ENCODE measurements around the gene APPL1. TPM values are rescaled to one million over a fixed set of nuclear protein-coding genes. Genes with fewer than 3 reads are reported as not detected.

Gene APPL1
- total and polyA plus RNA-seq, 2 of the 8 experiments (the other 6 are each of a cell fraction or from before 2014, with no cell fraction given) = 9.4 to 34.4 TPM

- no peaks in the 10 kb centered on the region for H3K9me3 ChIP-seq (ENCODE audit: insufficient read depth in 2 of 2, low read depth in 1 of 2, low read length in 1 of 2)
- DNase-seq (ENCODE audit: low read depth in 1 of 2, low spot score in 2 of 2) (peak in 1 of 2 experiments; percentile 56), FAIRE-seq (no peak)
- peaks cover 2 to 3% of the 10 kb centered on the region in 2 experiments for H4K20me1 ChIP-seq (replicated peaks in 1 of 2; ENCODE audit: control insufficient read depth in 1 of 2, insufficient read depth in 2 of 2, low read length in 2 of 2)
- peak overlapping the region; percentile 71 to 73 for H3K4me2 ChIP-seq (ENCODE audit: insufficient read depth in 1 of 2, low read depth in 2 of 2, low read length in 2 of 2)
- H3K23me2 ChIP-seq (ENCODE audit: low read depth, low read length) = peaks cover 5% of the 10 kb centered on the region; the same call in 1 of the 2 replicates
- no peak overlapping the region; the same call in 1 of the 2 replicates for H2BK15ac ChIP-seq (ENCODE audit: low read length)
- no peak overlapping the region for H3K23ac ChIP-seq (ENCODE audit: insufficient read length)
- WGBS, 2 experiments (ENCODE audit: extremely low coverage in 1 of 2, insufficient coverage in 1 of 2, insufficient read length in 1 of 2, insufficient replicate concordance in 2 of 2, low coverage in 1 of 2, low lambda C conversion rate in 2 of 2, missing lambda C conversion rate in 1 of 2) = 3% methylated on average over 49 of the region's 70 CpGs; no CpG with 5 or more reads in 1 of the 2 experiments
- no peak overlapping the region for H2BK20ac ChIP-seq (ENCODE audit: low read length)
- no peaks in the 10 kb centered on the region for H3K79me1 ChIP-seq (ENCODE audit: low read depth, low read length)
- peak overlapping the region; percentile 87 for H4K91ac ChIP-seq (replicated peaks; ENCODE audit: insufficient read length, low read length)
- POLR2A ChIA-PET (ENCODE audit: partially characterized antibody) = interaction anchor here (0.6 to 1.6 kb wide), 4 partner anchors 10 to 169 kb away, joined by 3 read pairs; no protein-coding TSS in a partner anchor
- H4K8ac ChIP-seq (ENCODE audit: extremely low read depth, insufficient read depth, low read length) = peak overlapping the region; percentile 90; the same call in 1 of the 2 replicates
- peaks cover 0 to 29% of the 10 kb centered on the region in 2 experiments; a peak in 2 of 4 replicates for H3K79me2 ChIP-seq (ENCODE audit: control insufficient read depth in 1 of 2, insufficient read depth in 2 of 2, low read length in 2 of 2)
- no peaks in the 10 kb centered on the region for H3K36me3 ChIP-seq (ENCODE audit: control insufficient read depth in 2 of 4, insufficient read depth in 4 of 4, low read length in 3 of 4)
- peak overlapping the region; percentile 1 to 72 (median 54); a peak in 5 of 7 replicates for H3K9ac ChIP-seq (replicated peaks in 1 of 4; ENCODE audit: extremely low read depth in 1 of 4, low read depth in 3 of 4, low read length in 3 of 4)
- no peak overlapping the region for H2BK5ac ChIP-seq (ENCODE audit: low read depth, low read length)
- H4K5ac ChIP-seq (ENCODE audit: insufficient read length, low read depth, low read length) = peak overlapping the region; percentile 92
- H3K27me3 ChIP-seq (replicated peaks in 1 of 4; ENCODE audit: control insufficient read depth in 3 of 4, extremely low read depth in 1 of 4, insufficient read depth in 3 of 4, low read length in 3 of 4) = peaks cover 0 to 2% (median 0%) of the 10 kb centered on the region in 4 experiments; a peak in 1 of 7 replicates
- H2AFZ ChIP-seq (ENCODE audit: low read length) = 0 out of 2 replicates have a peak overlapping the region, but pooled peaks have one; percentile 44
- CTCF ChIA-PET (ENCODE audit: partially characterized antibody) = interaction anchor here (0.6 to 3.2 kb wide), 5 partner anchors 28 to 236 kb away, joined by 3 to 23 read pairs (median 4); partner anchors contain the start of gene HESX1
- no peak overlapping the region for H3K18ac ChIP-seq (ENCODE audit: extremely low read depth, low read length)
- H3K4me1 ChIP-seq (replicated peaks in 1 of 4; ENCODE audit: control insufficient read depth in 3 of 4, insufficient read depth in 4 of 4, low read length in 3 of 4) = peaks cover 0 to 3% (median 1%) of the 10 kb centered on the region in 4 experiments; a peak in 2 of 7 replicates
- no peak overlapping the region for H2AK5ac ChIP-seq (ENCODE audit: low read depth, low read length)
- no peak overlapping the region for H2BK120ac ChIP-seq (replicated peaks; ENCODE audit: low read depth, low read length)
- no peak overlapping the region for H3K4ac ChIP-seq (replicated peaks; ENCODE audit: insufficient read length, low read depth, low read length)
- no peak overlapping the region for H2BK12ac ChIP-seq (ENCODE audit: low read depth, low read length)
- peak overlapping the region; percentile 70 to 91 (median 82) for H3K4me3 ChIP-seq (ENCODE audit: extremely low read depth in 1 of 4, insufficient read depth in 2 of 4, low read depth in 3 of 4, low read length in 4 of 4)
- 0 out of 2 replicates have a peak overlapping the region, but pooled peaks have one; percentile 3 for H3K27ac ChIP-seq (ENCODE audit: low read depth, low read length)
- H3K56ac ChIP-seq (replicated peaks; ENCODE audit: insufficient read length, low read depth, low read length) = no peak overlapping the region
- H3K14ac ChIP-seq (ENCODE audit: insufficient read length) = no peak overlapping the region
- TF ChIP-seq SAP30 (IDR thresholded peaks at IDR 0.05; ENCODE audit: insufficient read depth, insufficient replicate concordance, low read length) = peak; percentile 42
- no peak for TF ChIP-seq RFX5 (IDR thresholded peaks at IDR 0.05; ENCODE audit: borderline replicate concordance, low read depth, low read length)
- TF ChIP-seq ASH2L (IDR thresholded peaks at IDR 0.05; ENCODE audit: low read length) = peak; percentile 21
- peak; percentile 42; the same call in 1 of the 2 replicates for TF ChIP-seq PHF8 (conservative IDR thresholded peaks at IDR 0.05; ENCODE audit: low read depth, low read length)
- peak; percentile 19; the same call in 1 of the 2 replicates for TF ChIP-seq RBBP5 (IDR thresholded peaks at IDR 0.05; ENCODE audit: borderline replicate concordance, low read depth, low read length)
- TF ChIP-seq KDM4A (IDR thresholded peaks at IDR 0.05; ENCODE audit: low read depth, low read length, severe bottlenecking) = peak; percentile 96
- no peak for TF ChIP-seq NRF1 (IDR thresholded peaks at IDR 0.05; ENCODE audit: low read depth, low read length)
- TF ChIP-seq ATF2 (IDR thresholded peaks at IDR 0.05; ENCODE audit: low read length) = no peak
These were observed 612 bp downstream of the APPL1 start for GRCh38 chr3:57227930-57228751.

Measured in H1 (cell line).